ENCODE results near the gene GYG2.

GYG2 gene

GRCh38 chrX:2819345-2820135, 9.2 kb upstream of the GYG2 start:
- peak; percentile 23 for DNase-seq

GRCh38 chrX:2820136-2820771, 8.5 kb upstream of the GYG2 start:
- DNase-seq, result peak; percentile 2

- no peak for DNase-seq
Observed at GRCh38 chrX:2823795-2824386, 4.8 kb upstream of the GYG2 start.

DNA sequence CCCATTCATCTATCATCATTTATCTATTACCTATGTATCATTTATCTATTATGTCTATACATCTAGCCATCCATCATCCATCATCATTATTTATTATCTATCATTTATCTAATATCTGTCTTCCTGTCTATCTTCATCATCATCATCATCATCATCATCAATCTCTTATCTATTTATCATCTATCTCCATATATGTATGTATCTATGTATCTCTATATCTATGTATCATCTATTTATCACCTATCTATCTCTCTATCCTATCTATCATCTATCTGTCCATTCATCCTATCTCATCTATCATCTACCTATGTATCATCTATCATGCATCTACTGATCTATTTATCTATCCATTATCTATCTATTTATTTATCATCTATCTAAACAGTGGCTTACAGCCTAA, 3.8 kb upstream of the GYG2 start:
- DNase-seq, result no peak

DNA sequence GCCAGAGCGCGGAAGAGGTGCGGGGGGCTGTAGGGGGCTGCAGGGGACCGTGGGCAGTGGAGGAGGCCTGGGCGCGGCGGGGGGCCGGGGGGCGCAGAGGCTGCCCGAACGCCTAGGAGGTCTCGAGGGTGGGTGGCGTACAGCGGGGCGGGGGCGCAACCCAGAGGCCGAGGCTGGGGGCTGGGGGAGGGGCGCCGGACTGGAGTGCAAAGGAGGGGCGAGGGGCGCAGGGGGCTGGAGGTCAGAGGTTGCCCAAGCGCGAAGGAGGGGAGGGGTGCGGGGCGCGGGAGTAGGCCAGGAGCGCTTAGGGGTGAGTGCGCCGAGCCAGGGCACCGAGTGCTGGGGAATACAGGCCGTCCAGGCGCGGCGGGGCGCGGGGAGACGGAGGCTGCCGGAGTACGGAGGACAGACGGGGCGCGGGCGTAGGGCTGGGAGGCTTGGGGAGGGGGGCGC, 255 bp downstream of the GYG2 start:
- DNase-seq, result no peak

GRCh38 chrX:2829469-2830246, 928 bp downstream of the GYG2 start:
- DNase-seq, result no peak

- DNase-seq, result no peak
Observed at GRCh38 chrX:2831471-2832228, 2.9 kb downstream of the GYG2 start.

DNA sequence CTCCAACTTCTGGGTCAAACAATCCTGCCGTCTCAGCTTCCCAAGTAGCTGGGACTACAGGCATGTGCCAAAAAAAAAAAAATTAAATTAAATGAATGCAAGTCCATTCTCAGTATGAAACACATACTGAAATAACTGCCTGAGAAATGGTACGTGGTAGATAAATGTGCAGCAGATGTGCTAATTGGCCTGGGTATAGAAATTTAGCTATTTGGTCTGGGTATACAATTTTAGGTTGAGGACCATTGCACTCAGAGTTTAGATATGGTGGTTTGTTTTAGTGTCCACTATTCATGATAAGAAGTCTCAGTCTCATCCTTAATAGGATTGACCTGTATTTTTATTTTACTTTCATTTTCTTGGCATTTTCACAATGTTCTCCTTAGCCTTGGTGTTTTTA, 9.2 kb downstream of the GYG2 start:
- no peak for DNase-seq

DNA sequence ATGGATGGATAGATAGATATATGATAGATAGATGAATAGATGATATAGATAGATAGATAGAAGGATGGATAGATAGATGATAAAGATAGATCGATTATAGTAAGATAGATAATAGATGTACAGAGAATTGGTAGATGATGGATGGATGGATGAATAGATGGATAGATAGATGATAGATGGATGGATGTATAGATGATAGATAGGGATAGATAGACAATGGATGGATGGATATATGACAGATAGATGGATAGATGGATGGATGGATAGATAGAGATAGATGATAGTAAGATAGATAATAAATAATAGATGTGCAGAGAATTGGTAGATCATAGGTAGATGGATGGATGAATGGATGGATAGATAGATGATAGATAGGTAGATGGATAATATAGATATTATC, 12.2 kb downstream of the GYG2 start:
- no peak for DNase-seq

- no peak for DNase-seq
Observed at GRCh38 chrX:2841537-2841936, 12.8 kb downstream of the GYG2 start.

- no peak for DNase-seq
Observed at GRCh38 chrX:2846992-2847391, 18.3 kb downstream of the GYG2 start.

DNA sequence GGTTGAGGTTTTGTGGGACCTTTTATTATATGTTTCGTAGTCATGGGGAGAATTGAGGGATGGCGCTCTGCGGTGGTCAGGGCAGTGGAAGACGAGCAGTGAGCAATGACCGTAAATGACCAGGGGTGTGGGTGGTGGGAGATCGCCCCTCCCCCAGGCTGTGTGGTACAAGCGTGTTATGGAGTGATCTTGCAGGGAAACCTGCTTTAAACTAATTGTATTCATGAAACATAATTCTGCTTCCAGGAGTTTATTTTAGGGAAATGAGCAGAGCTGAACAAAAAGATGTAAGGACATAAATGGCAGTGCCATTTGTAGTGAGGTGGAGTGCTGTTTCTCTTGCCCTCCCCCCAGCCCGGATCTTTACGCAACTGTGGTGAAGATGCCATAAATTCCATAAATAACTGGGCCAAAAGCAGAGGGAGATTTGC, 20.2 kb downstream of the GYG2 start:
- peak; percentile 80 for DNase-seq

GRCh38 chrX:2854918-2855317, 26.2 kb downstream of the GYG2 start:
- no peak for DNase-seq

GRCh38 chrX:2855761-2856160, 27.0 kb downstream of the GYG2 start:
- DNase-seq, result no peak

- DNase-seq, result no peak
Observed at GRCh38 chrX:2857566-2857965, 28.8 kb downstream of the GYG2 start.

DNA sequence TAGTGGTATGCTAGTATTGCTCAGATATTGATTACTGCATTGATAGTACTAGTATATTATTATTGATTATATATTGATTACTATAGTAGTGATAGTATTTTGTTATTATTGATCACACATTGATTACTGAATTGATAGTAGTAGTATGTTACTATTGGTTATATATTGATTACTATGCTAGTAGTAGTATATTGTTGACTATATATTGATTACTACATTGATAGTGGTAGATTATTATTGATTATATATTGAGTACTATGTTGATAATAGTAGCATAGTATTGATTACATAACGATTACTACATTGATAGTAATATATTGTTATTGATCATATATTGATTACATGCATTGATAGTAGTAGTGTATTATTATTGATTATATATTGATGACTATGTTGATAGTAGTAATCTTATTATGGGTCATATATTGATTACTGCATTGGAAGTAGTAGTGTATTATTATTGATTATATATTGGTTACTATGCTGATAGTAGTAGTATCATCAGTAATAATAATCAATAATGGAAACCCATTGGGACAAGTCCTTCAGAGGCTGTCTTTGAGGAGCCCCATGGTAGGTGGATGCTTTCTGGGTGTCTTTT, 30.6 kb downstream of the GYG2 start:
- DNase-seq, result no peak

DNA sequence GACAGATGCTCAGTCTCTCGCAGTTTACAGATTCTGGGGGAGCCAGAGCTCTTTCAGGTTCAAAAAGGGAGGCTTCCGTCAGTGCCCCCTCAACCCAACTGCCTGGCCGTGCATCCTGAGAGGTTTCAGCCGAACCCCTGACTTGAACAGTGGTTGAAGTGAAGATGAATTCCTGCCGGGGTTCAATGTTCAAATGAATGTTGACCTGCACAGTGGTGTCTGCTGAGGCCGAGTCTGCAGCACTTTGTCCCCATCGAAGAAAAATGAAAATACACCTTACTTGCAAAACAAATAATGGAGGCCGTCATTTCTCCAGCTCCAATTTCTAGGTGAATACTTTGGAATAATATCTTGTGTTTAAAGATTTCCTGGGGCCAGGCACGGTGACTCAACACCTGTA, 33.7 kb downstream of the GYG2 start:
- DNase-seq, result no peak

- DNase-seq, result peak; percentile 61
Observed at GRCh38 chrX:2863646-2864045, 34.9 kb downstream of the GYG2 start.

DNA sequence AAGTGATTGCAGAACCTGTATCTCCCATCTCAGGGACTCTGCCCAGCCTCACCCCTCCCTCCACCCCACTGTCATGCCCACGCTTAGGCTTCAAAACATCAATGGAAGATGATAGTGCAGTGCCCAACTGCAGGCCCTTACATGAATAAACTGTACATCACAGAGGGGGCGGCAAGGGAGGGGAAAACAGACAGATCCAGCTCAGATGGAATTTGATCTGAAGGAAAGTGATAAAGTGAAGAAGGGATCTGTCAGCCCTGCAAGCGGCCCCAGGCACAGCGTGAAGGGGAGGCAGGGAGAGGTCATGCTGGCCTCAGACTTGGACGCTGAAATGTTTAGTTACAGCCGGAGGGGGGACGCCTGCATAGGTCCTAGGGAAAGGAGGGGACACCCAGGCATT, 38.5 kb downstream of the GYG2 start:
- DNase-seq, result no peak

- no peak for DNase-seq
Observed at GRCh38 chrX:2870650-2871049, 41.9 kb downstream of the GYG2 start.

GRCh38 chrX:2871831-2872230, 43.1 kb downstream of the GYG2 start:
- DNase-seq, result no peak

GRCh38 chrX:2872671-2873277, 44.0 kb downstream of the GYG2 start:
- no peak for DNase-seq

Data from fibroblast of skin of right biceps (primary cell).